WERI-Rb-1 (cell line): ENCODE results near the gene GSX1.
"Not testable (repeated sequence)": the region's sequence is repeated elsewhere in the genome, so short reads cannot be mapped to it uniquely, and the experiment has no call there.

ENCODE experiments used
- DNase-seq: peaks from one replicate; pipeline ENCODE4 v3.0.0-alpha.2; 2020
- H3K27ac ChIP-seq: fragments of 250-450 bp; sonication (Bioruptor Pico); 2 replicates; pipeline ENCODE4 v1.5.1; 2020; ENCODE audit warnings: mild to moderate bottlenecking, moderate library complexity
- H3K27me3 ChIP-seq: fragments of 250-450 bp; sonication (Bioruptor Pico); 2 replicates; pipeline ENCODE4 v1.5.1; 2021; ENCODE audit warnings: mild to moderate bottlenecking, low read depth, moderate library complexity; ENCODE audit not compliant: insufficient read depth, severe bottlenecking
- H3K36me3 ChIP-seq: fragments of 250-450 bp; sonication (Bioruptor Pico); 2 replicates; pipeline ENCODE4 v1.5.1; 2020; ENCODE audit warnings: mild to moderate bottlenecking, moderate library complexity
- H3K4me3 ChIP-seq: 2 replicates; pipeline ENCODE4 v1.5.1; 2011; ENCODE audit warnings: low read depth, mild to moderate bottlenecking, control low read depth, low read length
- H3K9me3 ChIP-seq: fragments of 250-450 bp; sonication (Bioruptor Pico); 2 replicates; pipeline ENCODE4 v1.5.1; 2021; ENCODE audit warnings: mild to moderate bottlenecking, moderate library complexity; ENCODE audit not compliant: severe bottlenecking
- TF ChIP-seq, protein P1 (sequence below): IDR thresholded peaks from 2 replicates; pipeline ENCODE4 v1.5.1; 2011; ENCODE audit warnings: low read depth, mild to moderate bottlenecking, control low read depth, inconsistent platforms, low read length

Gene GSX1

DNA sequence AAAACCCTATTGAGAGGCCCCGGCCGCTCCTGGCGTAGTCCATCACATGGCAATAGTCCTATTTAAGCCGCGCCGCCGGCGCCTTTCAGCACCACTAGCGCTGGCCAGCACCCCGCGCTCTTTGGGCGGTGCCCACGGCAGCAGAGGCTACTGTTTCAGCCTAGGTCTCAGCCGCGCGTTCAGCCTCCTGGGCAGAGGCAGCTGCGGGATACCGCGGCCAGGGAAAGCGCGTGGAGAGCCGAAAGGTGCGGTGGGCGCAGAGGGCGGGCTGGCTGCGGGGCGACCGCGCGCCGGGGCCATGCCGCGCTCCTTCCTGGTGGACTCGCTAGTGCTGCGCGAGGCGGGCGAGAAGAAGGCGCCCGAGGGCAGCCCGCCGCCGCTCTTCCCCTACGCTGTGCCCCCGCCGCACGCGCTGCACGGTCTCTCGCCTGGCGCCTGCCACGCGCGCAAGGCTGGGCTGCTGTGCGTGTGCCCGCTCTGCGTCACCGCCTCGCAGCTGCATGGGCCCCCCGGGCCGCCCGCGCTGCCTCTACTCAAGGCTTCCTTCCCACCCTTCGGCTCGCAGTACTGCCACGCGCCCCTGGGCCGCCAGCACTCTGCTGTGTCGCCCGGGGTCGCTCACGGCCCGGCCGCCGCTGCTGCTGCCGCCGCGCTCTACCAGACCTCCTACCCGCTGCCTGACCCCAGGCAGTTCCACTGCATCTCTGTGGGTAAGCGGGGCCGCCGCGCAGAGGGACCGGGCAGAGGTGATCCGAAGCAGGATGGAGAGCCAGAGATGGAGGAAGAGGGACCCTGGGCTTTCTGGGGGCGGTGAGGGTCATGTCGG is at the start of gene GSX1:
Gene GSX1, plus strand, starts transcription at position 91 of the 826 bp plus-strand sequence. Its CDS starts 208 bp downstream, at position 299.
- Histone ChIP-seq H3K9me3 (peaks cover 51% of the 10 kb centered on the region), H3K27me3 (peaks cover 98% of the 10 kb centered on the region), H3K36me3 (no peaks in the 10 kb centered on the region), H3K27ac (no peak within 1 kb of the TSS), H3K4me3 (peak within 1 kb of the TSS; percentile 2; the same call in 1 of the 2 replicates)
- TF ChIP-seq, protein P1, sequence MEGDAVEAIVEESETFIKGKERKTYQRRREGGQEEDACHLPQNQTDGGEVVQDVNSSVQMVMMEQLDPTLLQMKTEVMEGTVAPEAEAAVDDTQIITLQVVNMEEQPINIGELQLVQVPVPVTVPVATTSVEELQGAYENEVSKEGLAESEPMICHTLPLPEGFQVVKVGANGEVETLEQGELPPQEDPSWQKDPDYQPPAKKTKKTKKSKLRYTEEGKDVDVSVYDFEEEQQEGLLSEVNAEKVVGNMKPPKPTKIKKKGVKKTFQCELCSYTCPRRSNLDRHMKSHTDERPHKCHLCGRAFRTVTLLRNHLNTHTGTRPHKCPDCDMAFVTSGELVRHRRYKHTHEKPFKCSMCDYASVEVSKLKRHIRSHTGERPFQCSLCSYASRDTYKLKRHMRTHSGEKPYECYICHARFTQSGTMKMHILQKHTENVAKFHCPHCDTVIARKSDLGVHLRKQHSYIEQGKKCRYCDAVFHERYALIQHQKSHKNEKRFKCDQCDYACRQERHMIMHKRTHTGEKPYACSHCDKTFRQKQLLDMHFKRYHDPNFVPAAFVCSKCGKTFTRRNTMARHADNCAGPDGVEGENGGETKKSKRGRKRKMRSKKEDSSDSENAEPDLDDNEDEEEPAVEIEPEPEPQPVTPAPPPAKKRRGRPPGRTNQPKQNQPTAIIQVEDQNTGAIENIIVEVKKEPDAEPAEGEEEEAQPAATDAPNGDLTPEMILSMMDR = no peak
- no peak for DNase-seq

DNA sequence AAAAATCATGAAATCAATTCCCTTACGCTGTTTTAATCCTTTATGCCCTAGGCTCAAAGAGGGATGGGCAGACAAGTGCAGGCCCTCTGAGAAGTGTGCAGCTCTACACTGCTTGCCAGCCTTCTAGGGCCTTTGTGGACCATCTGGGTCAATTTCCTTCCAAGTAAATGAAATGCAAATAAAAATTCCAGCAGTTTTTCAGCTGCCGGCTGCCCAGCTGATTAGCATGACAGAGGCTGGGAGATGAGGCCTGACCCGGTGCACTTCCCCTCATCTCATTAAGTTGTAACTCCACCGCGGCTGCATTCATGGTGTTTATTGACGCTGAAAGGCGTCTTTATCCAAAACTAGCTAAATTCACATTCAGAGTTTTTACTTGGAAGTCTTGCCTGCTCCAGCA is 47.5 kb upstream of the GSX1 start:
- H3K36me3 ChIP-seq = no peaks in the 10 kb centered on the region
- no peak overlapping the region; the same call in 1 of the 2 replicates for H3K27ac ChIP-seq
- peaks cover 98% of the 10 kb centered on the region for H3K27me3 ChIP-seq
- H3K4me3 ChIP-seq = no peak overlapping the region
- H3K9me3 ChIP-seq = peaks cover 39% of the 10 kb centered on the region
- TF ChIP-seq, protein P1 = no peak
- no peak for DNase-seq

DNA sequence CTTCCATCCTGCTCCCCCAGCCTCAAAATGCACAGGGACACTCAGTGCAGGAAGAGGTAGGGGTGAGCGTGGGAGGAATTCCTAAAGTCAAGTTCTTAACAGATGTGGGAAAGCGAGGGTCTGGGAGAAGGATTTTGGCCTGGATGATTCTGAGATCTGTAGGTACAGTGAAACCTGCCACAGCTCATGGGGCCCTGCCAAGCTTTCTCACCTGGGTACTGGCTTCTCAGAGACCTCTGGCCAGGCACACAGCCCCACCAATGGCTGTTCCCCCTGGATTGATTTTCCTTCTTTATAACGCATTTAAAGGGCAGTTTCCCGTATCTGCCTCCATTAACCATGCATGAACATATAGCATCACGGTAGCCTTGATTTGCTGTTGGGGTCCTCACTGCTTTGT is 47.0 kb upstream of the GSX1 start:
- Histone ChIP-seq H3K27ac (no peak overlapping the region; the same call in 1 of the 2 replicates), H3K27me3 (peaks cover 98% of the 10 kb centered on the region), H3K9me3 (peaks cover 39% of the 10 kb centered on the region), H3K4me3 (no peak overlapping the region), H3K36me3 (no peaks in the 10 kb centered on the region)
- DNase-seq = no peak
- TF ChIP-seq, protein P1 = no peak

DNA sequence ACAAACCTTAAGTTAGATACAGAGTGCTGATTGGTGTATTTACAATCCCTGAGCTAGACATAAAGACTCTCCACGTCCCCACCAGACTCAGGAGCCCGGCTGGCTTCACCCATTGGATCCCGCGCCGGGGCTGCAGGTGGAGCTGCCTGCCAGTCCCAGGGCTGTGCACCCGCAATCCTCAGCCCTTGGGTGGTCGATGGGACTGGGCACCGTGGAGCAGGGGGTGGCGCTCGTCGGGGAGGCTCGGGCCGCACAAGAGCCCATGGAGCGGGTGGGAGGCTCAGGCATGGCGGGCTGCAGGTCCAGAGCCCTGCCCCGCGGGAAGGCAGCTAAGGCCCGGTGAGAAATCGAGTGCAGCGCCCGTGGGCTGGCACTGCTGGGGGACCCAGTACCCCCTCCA is 44.1 kb upstream of the GSX1 start:
- peaks cover 98% of the 10 kb centered on the region for H3K27me3 ChIP-seq
- not testable (repeated sequence) for H3K36me3 ChIP-seq, H3K27ac ChIP-seq, DNase-seq, H3K4me3 ChIP-seq
- peaks cover 33% of the 10 kb centered on the region for H3K9me3 ChIP-seq

DNA sequence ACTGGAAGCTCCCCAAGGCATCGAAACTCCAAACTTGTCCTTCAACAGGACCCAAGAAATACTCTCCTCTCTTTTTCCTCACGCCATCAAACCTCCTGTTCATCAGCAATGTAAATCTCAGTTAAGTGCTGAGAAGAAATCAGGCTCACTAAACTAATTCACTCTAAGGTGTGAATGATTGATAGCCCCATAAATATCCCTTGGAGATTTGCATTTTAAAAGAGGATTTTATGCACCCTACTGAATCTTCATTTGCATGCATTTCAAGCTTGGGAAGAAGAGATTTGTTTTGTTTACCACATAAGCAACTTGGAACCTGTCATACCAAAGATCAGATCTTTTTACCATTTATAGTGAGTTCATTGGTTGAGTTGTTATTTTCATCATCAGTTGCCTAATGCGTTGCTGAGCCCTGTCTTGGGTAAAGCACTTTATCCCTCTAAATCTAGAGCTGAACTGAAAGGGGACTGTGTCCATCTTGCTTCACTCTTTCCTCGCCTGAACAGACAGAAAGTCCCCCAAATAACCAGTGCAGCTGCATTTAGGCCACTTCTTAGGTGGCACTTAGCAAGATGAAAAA is 40.2 kb upstream of the GSX1 start:
- Histone ChIP-seq H3K36me3 (no peaks in the 10 kb centered on the region), H3K27ac (no peak overlapping the region), H3K9me3 (peaks cover 26% of the 10 kb centered on the region), H3K27me3 (peaks cover 98% of the 10 kb centered on the region), H3K4me3 (no peak overlapping the region)
- TF ChIP-seq, protein P1 = no peak
- no peak for DNase-seq

DNA sequence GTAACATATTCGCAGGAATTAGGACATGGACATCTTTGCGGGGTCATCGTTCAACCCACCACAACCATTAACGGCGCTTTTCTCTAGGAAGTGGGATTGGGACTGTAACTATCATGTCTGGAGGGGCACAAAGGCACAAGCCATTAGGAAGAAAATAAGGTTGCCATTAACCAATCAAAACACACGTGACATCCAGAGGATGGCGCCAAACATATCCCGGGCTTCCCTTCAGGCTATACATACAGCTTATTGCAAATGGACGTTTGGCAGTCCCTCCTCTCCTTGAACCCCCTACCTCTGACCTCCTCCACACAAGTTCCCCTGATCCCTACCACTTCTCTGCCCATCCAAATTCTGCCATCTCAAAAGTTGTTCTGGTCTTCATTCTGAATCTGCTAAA is 26.6 kb upstream of the GSX1 start:
- Histone ChIP-seq H3K36me3 (no peaks in the 10 kb centered on the region), H3K27ac (no peak overlapping the region), H3K4me3 (no peak overlapping the region), H3K9me3 (peaks cover 12% of the 10 kb centered on the region), H3K27me3 (peaks cover 97% of the 10 kb centered on the region)
- TF ChIP-seq, protein P1 = no peak
- DNase-seq = no peak
